HEK293T (cell line): Measurements from ENCODE around the gene TSPOAP1.

Source experiments
- CTCF ChIA-PET: fragments of 350-600 bp; formaldehyde crosslinking; extraction: SDS; loops from one replicate; lab custom pipeline; 2021; ENCODE audit warnings: antibody characterized with exemption, inconsistent platforms; lab: Yijun Ruan, JAX
- POLR2A ChIA-PET: fragments of 350-600 bp; formaldehyde crosslinking; extraction: SDS; loops from one replicate; lab custom pipeline; 2020; ENCODE audit warnings: antibody characterized with exemption, inconsistent platforms; lab: Yijun Ruan, JAX
- DNase-seq: peaks from one replicate; pipeline ENCODE4 v3.0.0; 2012; ENCODE audit warnings: mixed read lengths; ENCODE audit errors: extremely low spot score
- ARNT ChIP-seq: fragments of 450-650 bp; IDR thresholded peaks from 2 replicates; pipeline ENCODE4 v1.6.1; 2017; ENCODE audit warnings: mild to moderate bottlenecking
- BHLHE40 ChIP-seq: fragments of 450-650 bp; IDR thresholded peaks from 2 replicates; pipeline ENCODE4 v1.6.1; 2016; ENCODE audit warnings: mild to moderate bottlenecking, moderate library complexity, borderline replicate concordance
- CTBP1 ChIP-seq: fragments of 450-650 bp; IDR thresholded peaks from 2 replicates; pipeline ENCODE4 v1.6.1; 2016; ENCODE audit warnings: borderline replicate concordance
- ELF4 ChIP-seq: fragments of 450-650 bp; IDR thresholded peaks from 2 replicates; pipeline ENCODE4 v1.6.1; 2017; ENCODE audit warnings: antibody characterized with exemption
- FOXA1 ChIP-seq: fragments of 450-650 bp; IDR thresholded peaks from 2 replicates; pipeline ENCODE4 v1.6.1; 2016; ENCODE audit warnings: mild to moderate bottlenecking
- FOXK2 ChIP-seq: fragments of 450-650 bp; IDR thresholded peaks from 2 replicates; pipeline ENCODE4 v1.6.1; 2016; ENCODE audit warnings: mild to moderate bottlenecking
- FOXM1 ChIP-seq: fragments of 450-650 bp; IDR thresholded peaks from 2 replicates; pipeline ENCODE4 v1.6.1; 2017; ENCODE audit warnings: mild to moderate bottlenecking, borderline replicate concordance
- HDGF ChIP-seq: fragments of 450-650 bp; IDR thresholded peaks from 2 replicates; pipeline ENCODE4 v1.6.1; 2017; ENCODE audit warnings: antibody characterized with exemption, borderline replicate concordance
- L3MBTL2 ChIP-seq: fragments of 450-650 bp; conservative IDR thresholded peaks from 2 replicates; pipeline ENCODE4 v1.6.1; 2016; ENCODE audit warnings: mild to moderate bottlenecking
- LEF1 ChIP-seq: fragments of 450-650 bp; IDR thresholded peaks from 2 replicates; pipeline ENCODE4 v1.6.1; 2017; ENCODE audit warnings: mild to moderate bottlenecking, borderline replicate concordance
- NFRKB ChIP-seq: fragments of 450-650 bp; IDR thresholded peaks from 2 replicates; pipeline ENCODE4 v1.6.1; 2016; ENCODE audit warnings: mild to moderate bottlenecking, moderate library complexity
- SP1 ChIP-seq: fragments of 450-650 bp; IDR thresholded peaks from 2 replicates; pipeline ENCODE4 v1.6.1; 2017
- SUZ12 ChIP-seq: fragments of 450-650 bp; IDR thresholded peaks from 2 replicates; pipeline ENCODE4 v1.6.1; 2016; ENCODE audit warnings: mild to moderate bottlenecking
- TARDBP ChIP-seq: fragments of 450-650 bp; IDR thresholded peaks from 2 replicates; pipeline ENCODE4 v1.6.1; 2016
- ZNF384 ChIP-seq: fragments of 450-650 bp; IDR thresholded peaks from 2 replicates; pipeline ENCODE4 v1.6.1; 2016
- TF ChIP-seq, protein P1 (sequence below): fragments of 450-650 bp; IDR thresholded peaks from 2 replicates; pipeline ENCODE4 v1.6.1; 2016

Gene TSPOAP1

DNA sequence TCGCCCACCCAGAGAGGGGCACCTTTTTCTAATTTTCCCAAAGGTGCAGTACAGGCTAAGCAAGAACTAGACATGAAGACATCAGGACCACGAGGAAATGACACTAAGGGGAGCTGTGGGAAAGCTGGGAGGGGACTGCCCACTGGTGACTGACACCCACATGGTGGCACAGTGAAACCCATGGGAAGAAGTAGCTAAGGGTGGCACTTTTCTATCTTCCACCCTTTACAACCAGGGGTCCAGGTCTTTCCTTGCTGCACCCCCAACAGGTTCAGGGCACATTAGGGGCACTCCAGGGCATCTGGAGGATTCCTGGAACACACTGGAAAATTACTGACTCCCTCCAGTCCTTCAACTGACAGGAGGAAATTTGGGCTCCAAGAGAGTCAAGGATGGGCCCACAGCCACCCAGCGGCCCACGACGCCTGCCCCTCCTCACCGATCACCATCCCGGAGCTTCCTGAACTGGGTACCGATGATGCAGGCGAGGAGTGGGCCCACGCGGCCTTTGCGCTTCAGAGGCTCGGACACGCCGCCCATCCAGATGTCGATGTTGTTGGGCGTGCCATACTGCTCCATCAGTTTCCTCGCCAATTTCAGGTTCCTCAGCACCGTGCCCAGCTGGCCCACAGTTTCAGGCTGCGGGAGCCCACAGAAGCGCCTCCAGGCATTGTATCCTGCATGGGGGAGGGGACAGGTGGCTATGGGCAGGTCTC, 57.2 kb downstream of the TSPOAP1 start:
- TF ChIP-seq, protein P1, sequence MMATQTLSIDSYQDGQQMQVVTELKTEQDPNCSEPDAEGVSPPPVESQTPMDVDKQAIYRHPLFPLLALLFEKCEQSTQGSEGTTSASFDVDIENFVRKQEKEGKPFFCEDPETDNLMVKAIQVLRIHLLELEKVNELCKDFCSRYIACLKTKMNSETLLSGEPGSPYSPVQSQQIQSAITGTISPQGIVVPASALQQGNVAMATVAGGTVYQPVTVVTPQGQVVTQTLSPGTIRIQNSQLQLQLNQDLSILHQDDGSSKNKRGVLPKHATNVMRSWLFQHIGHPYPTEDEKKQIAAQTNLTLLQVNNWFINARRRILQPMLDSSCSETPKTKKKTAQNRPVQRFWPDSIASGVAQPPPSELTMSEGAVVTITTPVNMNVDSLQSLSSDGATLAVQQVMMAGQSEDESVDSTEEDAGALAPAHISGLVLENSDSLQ, result no peak
- DNase-seq, result no peak
- ChIA-PET POLR2A (no interaction called here), CTCF (no interaction called here)

GRCh38 chr17:58270476-58271215, 57.9 kb downstream of the TSPOAP1 start:
- no peak for TF ChIP-seq SUZ12
- TF ChIP-seq HDGF, result no peak
- POLR2A ChIA-PET, result no interaction called here
- CTCF ChIA-PET, result no interaction called here
- DNase-seq, result peak; percentile 12

GRCh38 chr17:58269557-58270291, 58.9 kb downstream of the TSPOAP1 start:
- TF ChIP-seq SP1, result no peak
- TF ChIP-seq TARDBP, result no peak
- TF ChIP-seq ZNF384, result no peak
- TF ChIP-seq FOXK2, result no peak
- no peak for TF ChIP-seq SUZ12
- TF ChIP-seq NFRKB, result no peak
- no peak for TF ChIP-seq L3MBTL2
- TF ChIP-seq ELF4, result no peak
- no peak for TF ChIP-seq FOXM1
- TF ChIP-seq LEF1, result no peak
- TF ChIP-seq ARNT, result no peak
- no peak for TF ChIP-seq CTBP1
- no peak for TF ChIP-seq BHLHE40
- ChIA-PET CTCF (no interaction called here), POLR2A (no interaction called here)
- peak; percentile 5 for DNase-seq

- TF ChIP-seq, protein P1, result no peak
- TF ChIP-seq SUZ12, result no peak
- TF ChIP-seq TARDBP, result no peak
- TF ChIP-seq ZNF384, result no peak
- no peak for TF ChIP-seq L3MBTL2
- TF ChIP-seq SP1, result no peak
- TF ChIP-seq BHLHE40, result no peak
- no peak for TF ChIP-seq ARNT
- no peak for TF ChIP-seq FOXK2
- TF ChIP-seq ELF4, result no peak
- no peak for TF ChIP-seq CTBP1
- no peak for TF ChIP-seq FOXA1
- TF ChIP-seq LEF1, result no peak
- TF ChIP-seq FOXM1, result no peak
- TF ChIP-seq HDGF, result no peak
- TF ChIP-seq NFRKB, result no peak
- POLR2A ChIA-PET, result no interaction called here
- DNase-seq, result peak; percentile 4
- CTCF ChIA-PET, result no interaction called here
Measured at GRCh38 chr17:58268774-58269556, 59.6 kb downstream of the TSPOAP1 start.

DNA sequence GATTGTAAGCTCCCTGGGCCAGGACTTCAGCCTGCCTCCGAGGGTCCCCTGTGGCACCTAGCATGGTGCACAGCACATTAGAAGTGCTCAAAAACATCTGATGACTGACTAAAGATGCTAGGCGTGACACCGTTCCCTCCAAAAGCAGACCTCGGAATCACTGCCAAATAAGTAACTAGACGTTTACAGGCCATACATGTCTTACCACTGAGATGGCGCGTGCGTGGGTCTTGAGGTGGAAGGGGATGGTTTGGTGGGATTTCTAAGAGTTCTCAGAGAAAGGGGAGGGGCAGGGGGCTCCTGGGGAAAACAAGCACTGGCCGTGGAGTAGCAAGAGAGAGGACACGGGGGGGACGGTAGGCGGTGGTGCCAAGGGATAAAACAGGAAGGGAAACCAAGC, 60.3 kb downstream of the TSPOAP1 start:
- ChIA-PET POLR2A (no interaction called here), CTCF (no interaction called here)
- TF ChIP-seq FOXK2 (no peak), NFRKB (no peak), ELF4 (no peak), SUZ12 (no peak), CTBP1 (no peak), TARDBP (no peak), LEF1 (no peak), FOXM1 (no peak), ZNF384 (no peak), L3MBTL2 (no peak), SP1 (no peak), FOXA1 (no peak), HDGF (no peak)
- TF ChIP-seq, protein P1, result no peak
- DNase-seq, result peak; percentile 1
